GM12865 (cell line): ENCODE measurements around the gene HMX2.

Experiments used
- DNase-seq: peaks from one replicate; pipeline ENCODE4 v3.0.0; 2010; ENCODE audit warnings: low read depth
- H3K4me3 ChIP-seq: 2 replicates; pipeline ENCODE4 v1.5.1; 2011; ENCODE audit warnings: mild to moderate bottlenecking, low read depth, low read length, control low read depth
- CTCF ChIP-seq: IDR thresholded peaks from 2 replicates; pipeline ENCODE4 v1.5.1; 2011; ENCODE audit warnings: low read length, control low read depth, low read depth, inconsistent platforms; ENCODE audit not compliant: insufficient read depth; ENCODE audit errors: missing control alignments

Gene HMX2

GRCh38 chr10:123117644-123118417 lies 30.1 kb upstream of the HMX2 start:
- no peak for DNase-seq
- TF ChIP-seq CTCF, result no peak
- no peak overlapping the region for H3K4me3 ChIP-seq

GRCh38 chr10:123119081-123119480 lies 28.9 kb upstream of the HMX2 start:
- TF ChIP-seq CTCF, result no peak
- no peak for DNase-seq
- H3K4me3 ChIP-seq, result no peak overlapping the region

GRCh38 chr10:123126246-123126645 lies 21.7 kb upstream of the HMX2 start:
- DNase-seq, result no peak
- no peak overlapping the region for H3K4me3 ChIP-seq
- TF ChIP-seq CTCF, result no peak

GRCh38 chr10:123129618-123130271 lies 18.2 kb upstream of the HMX2 start:
- TF ChIP-seq CTCF, result no peak
- DNase-seq, result no peak
- no peak overlapping the region for H3K4me3 ChIP-seq

- H3K4me3 ChIP-seq, result peak overlapping the region; percentile 55
- peak; percentile 96 for TF ChIP-seq CTCF
- DNase-seq, result peak; percentile 95
Measured at GRCh38 chr10:123132576-123133477, 15.1 kb upstream of the HMX2 start.

GRCh38 chr10:123133541-123134342 lies 14.2 kb upstream of the HMX2 start:
- H3K4me3 ChIP-seq, result peak overlapping the region; percentile 55
- DNase-seq, result no peak
- no peak for TF ChIP-seq CTCF
